Prostate gland (tissue), 2 donors: ENCODE data around the gene LENG1. TPM values are rescaled to one million over a fixed set of nuclear protein-coding genes. Genes with fewer than 3 reads are reported as not detected.
A peak's percentile ranks its signal among the peaks of the same experiment; 100 is the strongest.

Source experiments
- DNase-seq: peaks from one replicate; pipeline ENCODE4 v3.0.0-alpha.2; 2019; ENCODE audit warnings: low spot score
- H3K27ac ChIP-seq, 2 donors: fragments of 200-600 bp; sonication (generic); 2 replicates each; pipeline ENCODE4 v1.5.1; 2017 to 2019
- H3K27me3 ChIP-seq: fragments of 200-600 bp; sonication (generic); replicated peaks from 2 replicates; pipeline ENCODE4 v1.5.1; 2019; ENCODE audit not compliant: insufficient read depth
- H3K36me3 ChIP-seq, 2 donors: fragments of 200-600 bp; sonication (generic); 1 replicate in 1 of 2; 2 replicates in 1 of 2; pipeline versions ENCODE4 v1.5.1 to v1.8.1; 2017 to 2019
- H3K4me1 ChIP-seq: fragments of 200-600 bp; sonication (generic); replicated peaks from 2 replicates; pipeline ENCODE4 v1.5.1; 2019
- H3K4me3 ChIP-seq, 2 donors: fragments of 200-600 bp; sonication (generic); 2 replicates each; pipeline ENCODE4 v1.5.1; 2017 to 2019
- H3K9me3 ChIP-seq: fragments of 200-600 bp; sonication (generic); 2 replicates; pipeline ENCODE4 v1.5.1; 2017
- POLR2A ChIP-seq: fragments of 450-650 bp; IDR thresholded peaks from one replicate; pipeline ENCODE4 v1.6.1; 2016; ENCODE audit warnings: antibody characterized with exemption, mild to moderate bottlenecking
- POLR2AphosphoS5 ChIP-seq: sonication (generic); formaldehyde crosslinking; IDR thresholded peaks from one replicate; pipeline ENCODE4 v1.6.1; 2017; ENCODE audit warnings: antibody characterized with exemption
- WGBS: methylation state at CpG from one replicate; pipeline ENCODE4 v1.1.5; 2018; 5-methylcytosine and 5-hydroxymethylcytosine counted together
- intact Hi-C: fragments of 100-400 bp; cut with DNase I; formaldehyde crosslinking; loops from one replicate; pipeline ENCODE4 v1.14.2; 2022
- total RNA-seq, 2 donors: library from RNA; depleted of rRNA; stranded (reverse); fragments of >200 nt; gene quantifications; one replicate each; pipeline ENCODE4 v1.1.0, GENCODE V29; 2016
- TF ChIP-seq, protein P1 (sequence below), 4 experiments: fragments of 200-600 bp in 2 of 4; fragments of 450-650 bp in 2 of 4; sonication (generic) in 2 of 4; IDR thresholded peaks; 1 replicate in 3 of 4; 2 replicates in 1 of 4; pipeline ENCODE4 v1.5.1; 2016 to 2019; ENCODE audit warnings: antibody characterized with exemption in 4 of 4, mild to moderate bottlenecking in 2 of 4, moderate library complexity in 2 of 4

The LENG1 gene
- total RNA-seq, 2 donors from 2014 or later, result 7.6 to 14.7 TPM

DNA sequence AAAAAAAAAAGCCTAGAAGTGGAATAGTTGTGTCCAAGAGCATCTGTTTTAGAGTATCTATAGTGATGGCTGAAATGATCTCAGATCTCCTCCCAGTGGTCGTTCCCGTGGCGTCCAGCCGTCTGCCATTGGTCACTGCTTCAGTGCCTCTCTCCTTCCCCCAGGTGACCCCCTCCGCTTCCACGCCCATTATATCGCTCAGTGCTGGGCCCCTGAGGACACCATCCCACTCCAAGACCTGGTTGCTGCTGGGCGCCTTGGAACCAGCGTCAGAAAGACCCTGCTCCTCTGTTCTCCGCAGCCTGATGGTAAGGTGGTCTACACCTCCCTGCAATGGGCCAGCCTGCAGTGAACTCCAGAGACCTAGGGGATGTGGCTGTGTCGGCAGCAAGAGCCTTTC is 33.5 kb upstream of the LENG1 start:
- Histone ChIP-seq H3K27me3 (no peaks in the 10 kb centered on the region), H3K9me3 (no peaks in the 10 kb centered on the region), H3K36me3 (peaks cover 0 to 4% of the 10 kb centered on the region in 2 donors), H3K4me3 (no peak overlapping the region), H3K4me1 (peaks cover 4% of the 10 kb centered on the region), H3K27ac (no peak overlapping the region)
- TF ChIP-seq, protein P1, sequence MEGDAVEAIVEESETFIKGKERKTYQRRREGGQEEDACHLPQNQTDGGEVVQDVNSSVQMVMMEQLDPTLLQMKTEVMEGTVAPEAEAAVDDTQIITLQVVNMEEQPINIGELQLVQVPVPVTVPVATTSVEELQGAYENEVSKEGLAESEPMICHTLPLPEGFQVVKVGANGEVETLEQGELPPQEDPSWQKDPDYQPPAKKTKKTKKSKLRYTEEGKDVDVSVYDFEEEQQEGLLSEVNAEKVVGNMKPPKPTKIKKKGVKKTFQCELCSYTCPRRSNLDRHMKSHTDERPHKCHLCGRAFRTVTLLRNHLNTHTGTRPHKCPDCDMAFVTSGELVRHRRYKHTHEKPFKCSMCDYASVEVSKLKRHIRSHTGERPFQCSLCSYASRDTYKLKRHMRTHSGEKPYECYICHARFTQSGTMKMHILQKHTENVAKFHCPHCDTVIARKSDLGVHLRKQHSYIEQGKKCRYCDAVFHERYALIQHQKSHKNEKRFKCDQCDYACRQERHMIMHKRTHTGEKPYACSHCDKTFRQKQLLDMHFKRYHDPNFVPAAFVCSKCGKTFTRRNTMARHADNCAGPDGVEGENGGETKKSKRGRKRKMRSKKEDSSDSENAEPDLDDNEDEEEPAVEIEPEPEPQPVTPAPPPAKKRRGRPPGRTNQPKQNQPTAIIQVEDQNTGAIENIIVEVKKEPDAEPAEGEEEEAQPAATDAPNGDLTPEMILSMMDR (IDR thresholded peaks at IDR 0.05), result no peak
- no peak for TF ChIP-seq POLR2A
- no peak for TF ChIP-seq POLR2AphosphoS5
- DNase-seq, result no peak
- intact Hi-C loops, result no loop called here
- 92% methylated on average over 11 of the region's 11 CpGs for WGBS

DNA sequence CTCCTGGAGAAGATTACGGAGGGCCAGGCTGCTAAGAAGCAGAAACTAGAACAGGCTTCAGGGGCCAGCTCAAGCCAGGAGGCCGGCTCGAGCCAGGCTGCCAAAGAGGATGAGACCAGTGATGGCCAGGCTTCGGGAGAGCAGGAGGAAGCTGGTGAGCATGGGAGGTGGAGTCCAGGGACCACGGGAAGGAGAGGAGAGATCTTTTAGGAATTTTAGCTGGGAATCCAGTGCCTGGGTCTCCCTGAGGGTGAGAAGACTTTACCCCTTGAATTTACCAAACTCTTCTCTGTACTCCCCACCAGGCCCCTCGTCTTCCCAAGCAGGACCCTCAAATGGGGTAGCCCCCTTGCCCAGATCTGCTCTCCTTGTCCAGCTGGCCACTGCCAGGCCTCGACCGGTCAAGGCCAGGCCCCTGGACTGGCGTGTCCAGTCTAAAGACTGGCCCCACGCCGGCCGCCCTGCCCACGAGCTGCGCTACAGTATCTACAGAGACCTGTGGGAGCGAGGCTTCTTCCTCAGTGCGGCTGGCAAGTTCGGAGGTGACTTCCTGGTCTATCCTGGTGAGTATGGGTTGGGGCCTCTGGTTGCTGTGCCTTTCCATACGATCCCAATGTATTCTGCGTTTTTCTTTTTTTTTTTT is 32.4 kb upstream of the LENG1 start:
- no peak for DNase-seq
- intact Hi-C loops, result loop anchor here (2.0 kb wide), 1 partner anchor 31 kb away; no protein-coding TSS in a partner anchor

DNA sequence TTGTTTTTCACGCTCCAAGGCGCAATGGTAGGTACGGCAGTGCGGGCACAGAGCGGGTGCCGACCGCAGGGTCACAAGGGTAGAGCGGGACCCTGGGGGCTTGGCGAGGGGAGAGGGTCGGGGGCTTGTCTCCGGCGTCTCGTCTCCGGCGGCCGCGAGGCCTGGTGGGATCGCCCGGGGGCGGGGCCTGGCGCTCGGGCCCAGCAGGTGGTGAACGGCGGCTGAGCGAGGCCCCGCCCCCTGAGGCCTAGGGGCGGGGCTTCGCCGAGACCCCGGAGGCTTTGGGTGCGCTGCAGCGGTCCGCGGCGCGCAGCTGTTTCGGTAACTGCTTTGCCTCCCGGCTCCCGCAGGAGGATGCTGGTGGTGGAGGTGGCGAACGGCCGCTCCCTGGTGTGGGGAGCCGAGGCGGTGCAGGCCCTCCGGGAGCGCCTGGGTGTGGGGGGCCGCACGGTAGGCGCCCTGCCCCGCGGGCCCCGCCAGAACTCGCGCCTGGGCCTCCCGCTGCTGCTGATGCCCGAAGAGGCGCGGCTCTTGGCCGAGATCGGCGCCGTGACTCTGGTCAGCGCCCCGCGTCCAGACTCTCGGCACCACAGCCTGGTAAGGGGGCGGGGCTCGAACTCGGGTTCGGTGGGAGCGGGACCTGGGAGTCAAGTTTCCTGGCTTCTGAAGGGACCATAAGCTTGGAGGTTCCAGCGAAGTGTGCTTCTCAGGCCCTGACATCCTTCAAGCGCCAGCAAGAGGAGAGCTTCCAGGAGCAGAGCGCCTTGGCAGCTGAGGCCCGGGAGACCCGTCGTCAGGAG is 31.7 kb upstream of the LENG1 start, which contains the start of gene TSEN34:
TSEN34 (plus strand) TSS at position 298 of the 800 bp plus-strand sequence; CDS start at position 355, 57 bp downstream.
- peak within 1 kb of the TSS; percentile 96 to 98 for H3K27ac ChIP-seq
- intact Hi-C loops, result loop anchor here (2.0 kb wide), 1 partner anchor 30 kb away; no protein-coding TSS in a partner anchor
- H3K27me3 ChIP-seq, result no peaks in the 10 kb centered on the region
- peaks cover 0 to 4% of the 10 kb centered on the region in 2 donors for H3K36me3 ChIP-seq
- peaks cover 4% of the 10 kb centered on the region for H3K4me1 ChIP-seq
- DNase-seq, result peak; percentile 88
- WGBS, result under 1% methylated on average over 69 of the region's 77 CpGs
- H3K4me3 ChIP-seq, result peak within 1 kb of the TSS; percentile 83 to 91
- no peaks in the 10 kb centered on the region for H3K9me3 ChIP-seq
- TF ChIP-seq POLR2A (peak; percentile 87), POLR2AphosphoS5 (no peak)
- TF ChIP-seq, protein P1 (IDR thresholded peaks at IDR 0.05), result no peak

More for the DNA sequence above, 32.4 kb upstream of the LENG1 start:
- peaks cover 0 to 4% of the 10 kb centered on the region in 2 donors for H3K36me3 ChIP-seq
- H3K27ac ChIP-seq, result peak overlapping the region; percentile 96 to 98
- H3K9me3 ChIP-seq, result no peaks in the 10 kb centered on the region
- H3K27me3 ChIP-seq, result no peaks in the 10 kb centered on the region
- H3K4me3 ChIP-seq, result peak overlapping the region; percentile 83 to 91
- TF ChIP-seq, protein P1 (IDR thresholded peaks at IDR 0.05), result no peak
- TF ChIP-seq POLR2A (no peak), POLR2AphosphoS5 (no peak)
- peaks cover 4% of the 10 kb centered on the region for H3K4me1 ChIP-seq
- 62% methylated on average over 19 of the region's 19 CpGs for WGBS

DNA sequence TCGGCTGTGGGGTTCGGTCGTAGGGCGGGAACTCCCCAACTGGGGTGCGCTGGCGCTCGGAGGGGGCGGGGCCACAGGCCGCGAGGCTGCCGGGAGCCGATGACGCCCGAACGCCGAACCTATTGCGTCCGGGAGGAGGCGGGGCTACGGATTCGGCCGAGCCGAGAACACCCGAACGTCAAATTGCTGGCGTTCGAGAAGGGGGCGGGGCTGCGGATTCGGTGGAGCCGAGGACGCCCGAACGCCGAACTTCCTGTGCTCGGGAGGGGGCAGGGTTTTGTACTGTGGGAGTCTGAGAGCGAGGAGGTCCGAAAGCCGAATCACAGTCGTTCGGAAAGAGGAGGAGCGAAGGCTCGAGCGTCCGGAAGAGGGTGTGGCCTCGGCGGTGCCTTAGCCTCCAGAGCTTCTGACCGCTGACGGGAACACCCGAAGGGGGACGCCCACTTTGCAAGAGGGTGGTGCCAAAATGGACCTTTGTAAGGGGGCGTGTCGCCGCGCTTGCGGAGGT is 31.0 kb upstream of the LENG1 start:
- Histone ChIP-seq H3K4me1 (peaks cover 4% of the 10 kb centered on the region), H3K9me3 (no peaks in the 10 kb centered on the region), H3K27me3 (no peaks in the 10 kb centered on the region), H3K36me3 (peaks cover 0 to 4% of the 10 kb centered on the region in 2 donors), H3K27ac (peak overlapping the region; percentile 96 to 98), H3K4me3 (peak overlapping the region; percentile 83 to 91)
- DNase-seq, result peak; percentile 100
- intact Hi-C loops, result loop anchor here (1.0 to 2.0 kb wide), 2 partner anchors 10 to 30 kb away; partner anchors contain the start of gene RPS9
- TF ChIP-seq POLR2AphosphoS5, result peak; percentile 90
- no peak for TF ChIP-seq POLR2A
- WGBS, result 0% methylated on average over 55 of the region's 56 CpGs
